ENCODE measurements around the gene SH3BGRL. TPM values are rescaled to one million over a fixed set of nuclear protein-coding genes. Genes with fewer than 3 reads are reported as not detected.

SH3BGRL gene
- total RNA-seq, 1 experiment from 2014 or later, result 54.4 TPM

DNA sequence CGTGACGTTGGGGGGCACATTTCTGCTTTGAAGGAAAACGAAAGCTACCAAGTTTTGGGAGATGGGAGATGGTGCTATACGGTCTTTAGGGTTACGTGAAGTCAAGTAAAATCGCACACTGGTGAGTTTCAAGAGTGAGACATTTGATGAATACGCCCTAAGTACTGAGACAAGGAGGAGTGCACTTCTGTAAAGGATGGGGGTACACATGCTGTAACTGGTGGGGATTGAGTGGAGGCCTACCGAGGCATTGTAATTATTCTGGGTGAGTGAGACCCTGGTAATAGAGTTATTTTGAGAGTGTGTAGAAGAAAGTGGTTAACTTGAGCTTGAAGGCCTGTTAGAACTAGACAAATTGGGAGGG is 536 bp downstream of the SH3BGRL start:
- no peaks in the 10 kb centered on the region for H3K27me3 ChIP-seq (replicated peaks; ENCODE audit: insufficient read depth, low read depth, low read length, poor library complexity)
- no peak for DNase-seq (ENCODE audit: low spot score)
- no peaks in the 10 kb centered on the region for H3K36me3 ChIP-seq (ENCODE audit: insufficient read depth, low read length, poor library complexity, severe bottlenecking)
- TF ChIP-seq CTCF (conservative IDR thresholded peaks at IDR 0.05; ENCODE audit: low read depth, low read length), result no peak
- no peak for TF ChIP-seq EZH2 (IDR thresholded peaks at IDR 0.05; ENCODE audit: borderline replicate concordance, low read depth, low read length, poor library complexity, severe bottlenecking)
- H3K4me1 ChIP-seq (ENCODE audit: insufficient read depth, low read length, poor library complexity, severe bottlenecking), result no peaks in the 10 kb centered on the region
- ChIA-PET CTCF (no interaction called here), POLR2A (ENCODE audit: low non-redundant PET) (no interaction called here)
- BruUV-seq (replicated peaks), result no TSS peak
- H3K4me3 ChIP-seq (ENCODE audit: low read depth, low read length, poor library complexity, severe bottlenecking), result peak overlapping the region; percentile 59
- intact Hi-C loops (cut with micrococcal nuclease; ENCODE audit: unreplicated experiment), result loop anchor here (5.0 kb wide), 1 partner anchor 80 kb away; no protein-coding TSS in a partner anchor
- H3K27ac ChIP-seq (ENCODE audit: low read depth, low read length, poor library complexity, severe bottlenecking), result peak overlapping the region; percentile 84
- H3K9me3 ChIP-seq (ENCODE audit: low read depth, low read length, poor library complexity, severe bottlenecking), result no peaks in the 10 kb centered on the region

DNA sequence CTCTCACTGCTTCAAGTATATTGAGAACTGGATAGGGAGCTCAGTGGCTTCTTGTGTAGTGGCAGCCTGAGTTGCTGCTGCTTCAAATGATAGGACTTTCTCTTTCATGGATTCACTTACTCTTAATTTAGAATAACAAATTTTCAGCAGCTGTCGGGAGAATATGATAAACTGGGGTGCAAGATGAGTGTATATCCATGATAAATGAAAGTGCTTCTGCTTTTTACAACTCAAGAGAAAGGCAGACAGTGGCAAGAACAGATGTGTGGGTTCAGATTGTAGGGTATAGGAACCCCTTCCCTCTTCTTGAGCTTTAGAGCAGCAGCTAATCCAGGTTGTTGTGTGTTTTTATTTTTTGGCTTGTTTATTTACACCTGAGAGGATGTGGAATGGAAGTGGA is 1.0 kb downstream of the SH3BGRL start:
- intact Hi-C loops (cut with micrococcal nuclease; ENCODE audit: unreplicated experiment), result loop anchor here (5.0 kb wide), 1 partner anchor 81 kb away; no protein-coding TSS in a partner anchor
- H3K36me3 ChIP-seq (ENCODE audit: insufficient read depth, low read length, poor library complexity, severe bottlenecking), result no peaks in the 10 kb centered on the region
- DNase-seq (ENCODE audit: low spot score), result no peak
- H3K27ac ChIP-seq (ENCODE audit: low read depth, low read length, poor library complexity, severe bottlenecking), result peak overlapping the region; percentile 84
- no TSS peak for BruUV-seq (replicated peaks)
- TF ChIP-seq CTCF (conservative IDR thresholded peaks at IDR 0.05; ENCODE audit: low read depth, low read length), result no peak
- TF ChIP-seq EZH2 (IDR thresholded peaks at IDR 0.05; ENCODE audit: borderline replicate concordance, low read depth, low read length, poor library complexity, severe bottlenecking), result no peak
- H3K9me3 ChIP-seq (ENCODE audit: low read depth, low read length, poor library complexity, severe bottlenecking), result no peaks in the 10 kb centered on the region
- CTCF ChIA-PET, result no interaction called here
- POLR2A ChIA-PET (ENCODE audit: low non-redundant PET), result no interaction called here
- no peaks in the 10 kb centered on the region for H3K27me3 ChIP-seq (replicated peaks; ENCODE audit: insufficient read depth, low read depth, low read length, poor library complexity)
- peak overlapping the region; percentile 59 for H3K4me3 ChIP-seq (ENCODE audit: low read depth, low read length, poor library complexity, severe bottlenecking)
- no peaks in the 10 kb centered on the region for H3K4me1 ChIP-seq (ENCODE audit: insufficient read depth, low read length, poor library complexity, severe bottlenecking)

DNA sequence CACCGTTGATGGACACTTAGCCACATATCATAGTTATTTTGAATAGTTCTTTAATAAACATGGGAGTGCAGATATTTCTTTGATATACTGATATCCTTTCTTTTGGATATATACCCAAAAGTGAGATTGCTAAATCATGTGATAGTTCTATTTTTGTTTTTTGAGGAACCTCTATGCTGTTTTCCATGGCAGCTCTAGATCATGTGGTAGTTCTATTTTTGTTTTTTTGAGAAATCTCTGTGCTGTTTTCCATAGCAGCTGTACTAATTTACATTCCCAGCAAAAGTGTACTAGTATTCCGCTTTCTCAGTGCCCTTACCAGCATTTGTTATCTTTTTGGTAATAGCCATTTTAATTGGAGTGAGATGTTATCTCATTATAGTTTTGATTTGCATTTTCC is 3.6 kb downstream of the SH3BGRL start:
- no peak for DNase-seq (ENCODE audit: low spot score)
- CTCF ChIA-PET, result no interaction called here
- intact Hi-C loops (cut with micrococcal nuclease; ENCODE audit: unreplicated experiment), result no loop called here
- no peaks in the 10 kb centered on the region for H3K36me3 ChIP-seq (ENCODE audit: insufficient read depth, low read length, poor library complexity, severe bottlenecking)
- POLR2A ChIA-PET (ENCODE audit: low non-redundant PET), result no interaction called here
- no peaks in the 10 kb centered on the region for H3K27me3 ChIP-seq (replicated peaks; ENCODE audit: insufficient read depth, low read depth, low read length, poor library complexity)
- TF ChIP-seq CTCF (conservative IDR thresholded peaks at IDR 0.05; ENCODE audit: low read depth, low read length), result no peak
- TF ChIP-seq EZH2 (IDR thresholded peaks at IDR 0.05; ENCODE audit: borderline replicate concordance, low read depth, low read length, poor library complexity, severe bottlenecking), result no peak
- H3K4me3 ChIP-seq (ENCODE audit: low read depth, low read length, poor library complexity, severe bottlenecking), result no peak overlapping the region
- no peaks in the 10 kb centered on the region for H3K9me3 ChIP-seq (ENCODE audit: low read depth, low read length, poor library complexity, severe bottlenecking)
- BruUV-seq (replicated peaks), result no TSS peak
- H3K27ac ChIP-seq (ENCODE audit: low read depth, low read length, poor library complexity, severe bottlenecking), result no peak overlapping the region
- H3K4me1 ChIP-seq (ENCODE audit: insufficient read depth, low read length, poor library complexity, severe bottlenecking), result no peaks in the 10 kb centered on the region

Data from A673 (cell line).